Stomach (tissue), 9 donors: ENCODE results near the gene GANAB. TPM values are rescaled to one million over a fixed set of nuclear protein-coding genes. Genes with fewer than 3 reads are reported as not detected.

ENCODE experiments used
- DNase-seq, 2 donors: peaks; one replicate each; pipeline versions ENCODE4 v3.0.0 to v3.0.0-alpha.2; 2013 to 2019
- H3K27ac ChIP-seq, 5 donors: fragments of 200-600 bp in 4 of 5; sonication (generic) in 4 of 5; one replicate each; pipeline ENCODE4 v1.5.1; 2013 to 2019; ENCODE audit warnings: mild to moderate bottlenecking in 1 of 5, moderate library complexity in 1 of 5
- H3K27me3 ChIP-seq, 3 donors: fragments of 200-600 bp; sonication (generic); one replicate each; pipeline ENCODE4 v1.5.1; 2017 to 2019; ENCODE audit warnings: mixed run types in 1 of 3
- H3K36me3 ChIP-seq, 4 donors: fragments of 200-600 bp; sonication (generic); 1 replicate in 3 of 4; 2 replicates in 1 of 4; pipeline ENCODE4 v1.5.1; 2016 to 2019
- H3K4me1 ChIP-seq, 4 donors: fragments of 200-600 bp; sonication (generic); one replicate each; pipeline ENCODE4 v1.5.1; 2016 to 2019
- H3K4me3 ChIP-seq, 4 donors: fragments of 200-600 bp; sonication (generic) in 3 of 4; one replicate each; pipeline ENCODE4 v1.5.1; 2016 to 2019; ENCODE audit warnings: mild to moderate bottlenecking in 1 of 4
- H3K9me3 ChIP-seq, 4 donors: fragments of 200-600 bp; sonication (generic); one replicate each; pipeline ENCODE4 v1.5.1; 2016 to 2019
- EP300 ChIP-seq: sonication (generic); formaldehyde crosslinking; IDR thresholded peaks from one replicate; pipeline ENCODE4 v1.6.1; 2017; ENCODE audit warnings: antibody characterized with exemption
- POLR2A ChIP-seq, 4 donors: fragments of 450-650 bp; IDR thresholded peaks; one replicate each; pipeline ENCODE4 v1.6.1; 2016; ENCODE audit warnings: antibody characterized with exemption in 4 of 4, control low read depth in 2 of 4, mild to moderate bottlenecking in 1 of 4, moderate library complexity in 1 of 4
- POLR2AphosphoS5 ChIP-seq, 3 donors: sonication (generic); formaldehyde crosslinking; IDR thresholded peaks; one replicate each; pipeline ENCODE4 v1.6.1; 2016; ENCODE audit warnings: antibody characterized with exemption in 3 of 3
- WGBS, 5 donors: extraction: QIAGEN DNeasy Blood & Tissue Kit in 3 of 5; methylation state at CpG; one replicate each; pipeline versions ENCODE4 v1.1.5 to v1.1.7; 2013 to 2018; 5-methylcytosine and 5-hydroxymethylcytosine counted together
- intact Hi-C: fragments of 100-400 bp; cut with DNase I; formaldehyde crosslinking; loops from one replicate; pipeline ENCODE4 v1.15.1; 2023; ENCODE audit warnings: low total_unique reads
- polyA plus RNA-seq, 3 donors: library from polyadenylated mRNA; stranded (reverse); fragments of 200-250 nt; gene quantifications; one replicate each; pipeline ENCODE4 v1.2.3, GENCODE V29; 2013
- total RNA-seq, 5 donors: library from RNA; depleted of rRNA; stranded (reverse); fragments of >200 nt; gene quantifications; one replicate each; pipeline versions ENCODE4 v1.1.0 to v1.2.3, GENCODE V29; 2014 to 2016
- TF ChIP-seq, protein P1 (sequence below), 7 experiments: fragments of 450-650 bp in 4 of 7; fragments of 200-600 bp in 3 of 7; sonication (generic) in 3 of 7; IDR thresholded peaks; one replicate each; pipeline ENCODE4 v1.5.1; 2016 to 2019; ENCODE audit warnings: antibody characterized with exemption in 7 of 7, control low read depth in 2 of 7, mild to moderate bottlenecking in 1 of 7
- donor health status: healthy with polysubstance abuse.
- donor health status: Bipolar disorder and iron deficiency.
- donor health status: healthy.

The GANAB gene
- total and polyA plus RNA-seq, 8 donors = 21.4 to 155 (median 75.1) TPM

DNA sequence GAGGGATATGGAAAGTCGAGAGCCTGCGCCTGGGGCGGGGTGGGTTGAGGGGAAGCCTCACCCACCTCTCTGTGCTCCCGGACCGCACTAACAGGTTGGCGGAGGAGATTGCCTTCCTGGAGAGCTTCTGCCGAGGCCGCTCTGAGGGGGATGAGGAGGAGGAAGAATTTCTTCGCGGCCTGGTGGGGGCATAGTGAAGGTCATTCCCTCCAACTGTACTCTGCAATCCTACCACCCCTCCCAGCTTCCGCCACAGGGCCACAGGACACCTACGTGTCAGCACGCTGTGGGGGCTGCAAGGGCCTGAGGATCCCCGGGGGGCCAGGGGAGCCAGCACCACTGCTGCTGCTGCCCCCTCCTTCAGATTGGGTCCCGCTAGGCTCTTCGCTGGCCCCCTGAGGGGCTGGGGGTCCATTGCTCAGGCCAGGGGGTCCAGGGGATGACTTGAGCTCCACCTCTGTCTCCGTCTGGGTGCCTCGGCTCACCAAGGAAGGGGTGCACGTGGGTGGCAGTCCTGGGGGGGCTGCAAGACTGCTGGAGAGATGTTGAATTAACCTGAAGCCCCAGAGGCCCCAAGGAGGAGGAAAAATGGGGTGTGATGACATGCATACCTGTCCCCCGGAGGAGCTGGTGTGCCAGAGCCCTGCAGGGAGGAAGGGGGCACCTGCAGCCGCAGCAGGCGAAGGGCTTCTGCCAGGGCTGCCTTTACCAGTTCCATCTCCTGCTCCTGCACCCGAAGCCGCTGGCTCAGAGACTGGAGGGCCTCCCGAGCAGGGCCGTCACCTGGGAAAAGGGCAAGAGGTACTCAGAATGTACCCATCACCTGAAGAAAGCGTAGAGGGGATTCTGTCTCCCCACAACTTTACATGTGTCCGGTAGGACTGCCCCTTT, 35.4 kb downstream of the GANAB start:
- peak overlapping the region; percentile 83 to 97 (median 96) for H3K27ac ChIP-seq
- TF ChIP-seq, protein P1, sequence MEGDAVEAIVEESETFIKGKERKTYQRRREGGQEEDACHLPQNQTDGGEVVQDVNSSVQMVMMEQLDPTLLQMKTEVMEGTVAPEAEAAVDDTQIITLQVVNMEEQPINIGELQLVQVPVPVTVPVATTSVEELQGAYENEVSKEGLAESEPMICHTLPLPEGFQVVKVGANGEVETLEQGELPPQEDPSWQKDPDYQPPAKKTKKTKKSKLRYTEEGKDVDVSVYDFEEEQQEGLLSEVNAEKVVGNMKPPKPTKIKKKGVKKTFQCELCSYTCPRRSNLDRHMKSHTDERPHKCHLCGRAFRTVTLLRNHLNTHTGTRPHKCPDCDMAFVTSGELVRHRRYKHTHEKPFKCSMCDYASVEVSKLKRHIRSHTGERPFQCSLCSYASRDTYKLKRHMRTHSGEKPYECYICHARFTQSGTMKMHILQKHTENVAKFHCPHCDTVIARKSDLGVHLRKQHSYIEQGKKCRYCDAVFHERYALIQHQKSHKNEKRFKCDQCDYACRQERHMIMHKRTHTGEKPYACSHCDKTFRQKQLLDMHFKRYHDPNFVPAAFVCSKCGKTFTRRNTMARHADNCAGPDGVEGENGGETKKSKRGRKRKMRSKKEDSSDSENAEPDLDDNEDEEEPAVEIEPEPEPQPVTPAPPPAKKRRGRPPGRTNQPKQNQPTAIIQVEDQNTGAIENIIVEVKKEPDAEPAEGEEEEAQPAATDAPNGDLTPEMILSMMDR (IDR thresholded peaks at IDR 0.05) = no peak
- no peak for TF ChIP-seq POLR2AphosphoS5 (IDR thresholded peaks at IDR 0.05)
- TF ChIP-seq EP300 = no peak
- TF ChIP-seq POLR2A (IDR thresholded peaks at IDR 0.05) = no peak
- H3K36me3 ChIP-seq = peaks cover 17 to 69% (median 56%) of the 10 kb centered on the region in 4 donors
- peaks cover 20 to 40% (median 28%) of the 10 kb centered on the region in 4 donors for H3K4me1 ChIP-seq
- peak overlapping the region; percentile 75 to 84 (median 76) for H3K4me3 ChIP-seq
- no peaks in the 10 kb centered on the region for H3K9me3 ChIP-seq
- 61 to 71% (median 66%) methylated on average over 20 to 28 of the region's 28 CpGs for WGBS, 5 donors
- intact Hi-C loops = no loop called here
- no peak for DNase-seq
- no peaks in the 10 kb centered on the region for H3K27me3 ChIP-seq

DNA sequence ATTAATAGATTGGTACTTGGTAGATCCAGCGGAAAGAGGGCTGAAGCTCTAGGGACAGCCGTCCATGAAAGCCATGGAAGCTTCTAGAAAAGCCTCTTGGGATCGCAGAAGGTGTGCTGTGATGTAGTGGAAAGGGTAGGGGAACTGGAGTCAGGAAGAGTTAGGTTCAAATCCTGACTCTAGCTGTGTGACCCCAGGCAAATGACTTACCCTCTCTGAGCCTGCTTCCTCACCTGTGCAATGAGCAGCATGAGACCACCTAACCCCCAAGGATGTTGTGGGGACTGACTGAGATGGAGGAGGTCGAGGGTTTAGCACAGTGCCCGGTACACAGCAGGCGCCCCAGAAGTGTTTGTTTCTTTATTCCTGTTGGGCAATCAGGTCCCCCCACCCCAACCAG, 36.0 kb downstream of the GANAB start:
- Histone ChIP-seq H3K4me1 (peaks cover 20 to 40% (median 28%) of the 10 kb centered on the region in 4 donors), H3K27ac (no peak overlapping the region), H3K9me3 (no peaks in the 10 kb centered on the region), H3K4me3 (peak overlapping the region in 1 of 4 donors; percentile 75), H3K36me3 (peaks cover 23 to 69% (median 56%) of the 10 kb centered on the region in 4 donors), H3K27me3 (no peaks in the 10 kb centered on the region)
- no peak for DNase-seq
- intact Hi-C loops = no loop called here
- WGBS, 5 donors = 85 to 92% (median 88%) methylated on average over 6 of the region's 6 CpGs
- TF ChIP-seq POLR2A (IDR thresholded peaks at IDR 0.05) = no peak
- TF ChIP-seq EP300 = no peak

DNA sequence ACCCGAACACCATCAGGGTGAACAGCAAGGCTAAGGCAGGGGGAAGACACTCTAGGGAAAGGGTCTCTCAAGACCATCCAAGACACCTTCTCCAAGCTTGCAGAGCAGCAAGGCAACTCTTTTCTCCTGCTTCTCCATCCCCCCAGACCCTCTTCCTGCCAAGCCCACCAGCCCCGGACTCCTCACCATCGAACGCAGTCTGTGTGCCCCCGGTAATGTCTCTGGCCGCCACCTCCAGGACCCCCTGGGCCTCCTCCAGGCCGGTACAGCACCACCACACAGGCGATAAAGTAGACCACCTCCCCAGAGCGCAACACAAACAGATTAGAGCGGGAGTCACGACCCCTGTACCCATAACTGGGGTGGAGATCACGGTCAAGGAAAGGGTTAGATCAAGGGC, 37.6 kb downstream of the GANAB start:
- H3K36me3 ChIP-seq = peaks cover 28 to 73% (median 65%) of the 10 kb centered on the region in 4 donors
- peaks cover 20 to 43% (median 27%) of the 10 kb centered on the region in 4 donors for H3K4me1 ChIP-seq
- no peaks in the 10 kb centered on the region for H3K9me3 ChIP-seq
- TF ChIP-seq, protein P1 (IDR thresholded peaks at IDR 0.05) = no peak
- TF ChIP-seq EP300 (no peak), POLR2AphosphoS5 (IDR thresholded peaks at IDR 0.05) (no peak), POLR2A (IDR thresholded peaks at IDR 0.05) (no peak)
- no peak overlapping the region for H3K27ac ChIP-seq
- DNase-seq = no peak
- 88 to 91% (median 90%) methylated on average over 12 of the region's 12 CpGs for WGBS, 5 donors
- intact Hi-C loops = no loop called here
- H3K4me3 ChIP-seq = no peak overlapping the region
- H3K27me3 ChIP-seq = no peaks in the 10 kb centered on the region

DNA sequence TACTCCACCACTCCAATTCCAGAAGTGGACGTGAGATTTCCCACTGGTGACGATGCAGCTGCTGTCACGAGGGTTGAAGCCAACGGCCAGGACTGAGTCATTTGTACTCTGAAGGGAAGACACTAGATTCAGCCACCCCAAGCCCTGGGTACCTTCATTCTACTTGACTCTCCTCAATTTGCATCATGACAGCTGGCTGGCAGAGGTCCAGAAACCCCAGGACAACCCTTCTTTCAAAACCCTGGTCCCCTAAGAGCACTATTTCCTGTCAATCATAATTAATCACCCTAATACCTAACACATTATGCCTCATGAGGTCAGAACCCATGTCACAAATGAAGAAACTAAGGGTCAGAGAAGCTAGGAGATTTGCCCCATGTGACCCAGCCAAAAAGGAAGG, 38.7 kb downstream of the GANAB start:
- H3K4me1 ChIP-seq = peaks cover 19 to 45% (median 26%) of the 10 kb centered on the region in 4 donors
- 64 to 87% (median 82%) methylated on average over 4 of the region's 4 CpGs for WGBS, 5 donors
- no peak for DNase-seq
- H3K4me3 ChIP-seq = no peak overlapping the region
- TF ChIP-seq POLR2A (IDR thresholded peaks at IDR 0.05) (no peak), EP300 (no peak), POLR2AphosphoS5 (IDR thresholded peaks at IDR 0.05) (no peak)
- TF ChIP-seq, protein P1 (IDR thresholded peaks at IDR 0.05) = no peak
- no peaks in the 10 kb centered on the region for H3K27me3 ChIP-seq
- peaks cover 28 to 76% (median 66%) of the 10 kb centered on the region in 4 donors for H3K36me3 ChIP-seq
- intact Hi-C loops = no loop called here
- no peaks in the 10 kb centered on the region for H3K9me3 ChIP-seq
- no peak overlapping the region for H3K27ac ChIP-seq

DNA sequence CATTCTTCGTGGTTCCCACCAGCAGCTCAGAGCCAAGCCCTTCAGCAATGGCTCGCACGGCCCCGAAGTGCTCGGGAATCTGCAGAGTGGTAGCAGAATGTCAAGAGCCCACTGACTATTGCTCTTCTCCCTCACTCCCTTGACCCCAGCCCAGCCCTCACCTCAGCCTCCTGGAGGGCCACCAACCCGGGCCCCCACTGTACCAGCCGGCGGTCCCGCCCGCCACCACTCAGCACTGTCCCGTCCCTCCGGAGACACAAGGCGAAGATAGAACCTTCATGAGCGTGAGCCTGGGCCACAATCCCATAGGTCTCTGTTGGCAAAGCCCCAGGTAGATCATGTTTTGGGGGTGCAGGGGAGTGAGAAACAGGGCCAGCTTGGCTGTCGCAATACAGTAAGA, 40.5 kb downstream of the GANAB start:
- H3K36me3 ChIP-seq = peaks cover 25 to 74% (median 66%) of the 10 kb centered on the region in 4 donors

More for the DNA sequence above, 40.5 kb downstream of the GANAB start:
- H3K4me1 ChIP-seq = peaks cover 16 to 44% (median 24%) of the 10 kb centered on the region in 4 donors
- no peaks in the 10 kb centered on the region for H3K27me3 ChIP-seq
- no peak overlapping the region for H3K4me3 ChIP-seq
- no peak overlapping the region for H3K27ac ChIP-seq
- DNase-seq = no peak
- TF ChIP-seq, protein P1 (IDR thresholded peaks at IDR 0.05) = no peak
- no peak for TF ChIP-seq POLR2A (IDR thresholded peaks at IDR 0.05)
- no peak for TF ChIP-seq POLR2AphosphoS5 (IDR thresholded peaks at IDR 0.05)
- no peak for TF ChIP-seq EP300
- no peaks in the 10 kb centered on the region for H3K9me3 ChIP-seq
- 91 to 96% (median 95%) methylated on average over 15 of the region's 15 CpGs for WGBS, 5 donors
- intact Hi-C loops = no loop called here
